MM.1S (cell line): ENCODE results near the gene MPO.

ENCODE experiments used
- CTCF ChIP-seq: fragments of 300-600 bp; sonication (generic); IDR thresholded peaks from 2 replicates; pipeline ENCODE4 v1.5.1; 2016; ENCODE audit warnings: antibody characterized with exemption, low read length, mixed read lengths
- EZH2phosphoT487 ChIP-seq: fragments of 300-600 bp; sonication (generic); IDR thresholded peaks from 2 replicates; pipeline ENCODE4 v1.6.1; 2018; ENCODE audit warnings: antibody characterized with exemption, low read length

- no peak for TF ChIP-seq CTCF
- TF ChIP-seq EZH2phosphoT487: no peak
Measured at GRCh38 chr17:58233543-58233942, 47.2 kb downstream of the MPO start.
